Suprapubic skin (tissue), 4 donors: Measurements from ENCODE around the gene RHBDD2. TPM values are rescaled to one million over a fixed set of nuclear protein-coding genes. Genes with fewer than 3 reads are reported as not detected.
"Not testable (repeated sequence)": the region's sequence is repeated elsewhere in the genome, so short reads cannot be mapped to it uniquely, and the experiment has no call there.

Source experiments
- DNase-seq, 2 donors: peaks; one replicate each; pipeline ENCODE4 v3.0.0-alpha.2; 2019; ENCODE audit warnings: low spot score in 2 of 2
- H3K27ac ChIP-seq: fragments of 200-600 bp; sonication (generic); one replicate; pipeline ENCODE4 v1.5.1; 2019
- H3K27me3 ChIP-seq: fragments of 200-600 bp; sonication (generic); one replicate; pipeline ENCODE4 v1.5.1; 2019
- H3K36me3 ChIP-seq: fragments of 200-600 bp; sonication (generic); one replicate; pipeline ENCODE4 v1.5.1; 2019
- H3K4me1 ChIP-seq: fragments of 200-600 bp; sonication (generic); one replicate; pipeline ENCODE4 v1.5.1; 2019
- H3K4me3 ChIP-seq: fragments of 200-600 bp; sonication (generic); one replicate; pipeline ENCODE4 v1.5.1; 2019; ENCODE audit warnings: mild to moderate bottlenecking
- H3K9me3 ChIP-seq: fragments of 200-600 bp; sonication (generic); one replicate; pipeline ENCODE4 v1.5.1; 2019
- CTCF ChIP-seq, 2 donors: fragments of 200-600 bp in 1 of 2; fragments of 450-650 bp in 1 of 2; sonication (generic) in 1 of 2; IDR thresholded peaks; one replicate each; pipeline ENCODE4 v1.5.1; 2016 to 2019; ENCODE audit warnings: antibody characterized with exemption in 2 of 2, mild to moderate bottlenecking in 1 of 2, moderate library complexity in 1 of 2
- EP300 ChIP-seq: sonication (generic); formaldehyde crosslinking; IDR thresholded peaks from one replicate; pipeline ENCODE4 v1.6.1; 2017; ENCODE audit warnings: antibody characterized with exemption
- POLR2A ChIP-seq, 2 donors: fragments of 450-650 bp; IDR thresholded peaks; one replicate each; pipeline ENCODE4 v1.6.1; 2017; ENCODE audit warnings: antibody characterized with exemption in 2 of 2, mild to moderate bottlenecking in 2 of 2, moderate library complexity in 2 of 2
- POLR2AphosphoS5 ChIP-seq, 3 donors: sonication (generic); formaldehyde crosslinking; IDR thresholded peaks; one replicate each; pipeline ENCODE4 v1.6.1; 2017; ENCODE audit warnings: antibody characterized with exemption in 3 of 3
- WGBS: methylation state at CpG from one replicate; pipeline ENCODE4 v1.1.5; 2018; 5-methylcytosine and 5-hydroxymethylcytosine counted together
- total RNA-seq, 4 donors: library from RNA; depleted of rRNA; stranded (reverse); fragments of >200 nt; gene quantifications; one replicate each; pipeline ENCODE4 v1.1.0, GENCODE V29; 2016

Gene RHBDD2
- total RNA-seq, 4 donors from 2014 or later = 28.3 to 63.1 (median 49.8) TPM

DNA sequence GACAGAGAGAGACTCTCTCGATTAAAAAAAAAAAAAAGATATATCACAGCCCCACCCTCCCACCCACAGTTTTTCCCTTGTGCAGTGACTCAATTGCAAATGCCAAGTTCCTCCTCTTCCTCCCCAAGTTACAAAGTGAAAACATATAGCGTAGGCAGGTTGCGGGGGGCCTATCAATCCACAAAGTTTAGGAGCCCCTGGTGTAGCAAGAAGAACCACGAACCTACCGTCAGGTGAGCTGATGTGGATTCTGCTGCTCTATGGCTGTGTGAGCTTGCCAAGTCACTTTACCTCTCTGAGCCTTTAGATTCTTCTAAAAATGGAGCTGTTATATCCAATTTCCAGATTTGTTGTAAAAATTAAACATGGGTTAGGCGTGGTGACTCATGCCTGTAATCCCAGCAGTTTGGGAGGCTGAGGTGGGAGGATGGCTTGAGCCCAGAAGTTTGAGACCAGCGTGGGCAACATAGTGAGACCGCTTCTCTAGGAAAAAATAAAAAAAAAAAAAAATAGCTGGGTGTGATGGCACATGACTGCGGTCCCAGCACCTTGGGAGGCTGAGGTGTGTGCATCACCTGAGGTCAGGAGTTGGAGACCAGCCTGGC, 8.2 kb upstream of the RHBDD2 start:
- no peak overlapping the region for H3K27ac ChIP-seq
- no peaks in the 10 kb centered on the region for H3K9me3 ChIP-seq
- no peaks in the 10 kb centered on the region for H3K36me3 ChIP-seq
- H3K4me3 ChIP-seq = no peak overlapping the region
- no peak for DNase-seq
- H3K4me1 ChIP-seq = no peaks in the 10 kb centered on the region
- TF ChIP-seq EP300 = no peak
- TF ChIP-seq CTCF (IDR thresholded peaks at IDR 0.05) = no peak
- TF ChIP-seq POLR2AphosphoS5 (IDR thresholded peaks at IDR 0.05) = no peak
- TF ChIP-seq POLR2A (IDR thresholded peaks at IDR 0.05) = no peak
- H3K27me3 ChIP-seq = no peaks in the 10 kb centered on the region
- WGBS = 77% methylated on average over 9 of the region's 9 CpGs

DNA sequence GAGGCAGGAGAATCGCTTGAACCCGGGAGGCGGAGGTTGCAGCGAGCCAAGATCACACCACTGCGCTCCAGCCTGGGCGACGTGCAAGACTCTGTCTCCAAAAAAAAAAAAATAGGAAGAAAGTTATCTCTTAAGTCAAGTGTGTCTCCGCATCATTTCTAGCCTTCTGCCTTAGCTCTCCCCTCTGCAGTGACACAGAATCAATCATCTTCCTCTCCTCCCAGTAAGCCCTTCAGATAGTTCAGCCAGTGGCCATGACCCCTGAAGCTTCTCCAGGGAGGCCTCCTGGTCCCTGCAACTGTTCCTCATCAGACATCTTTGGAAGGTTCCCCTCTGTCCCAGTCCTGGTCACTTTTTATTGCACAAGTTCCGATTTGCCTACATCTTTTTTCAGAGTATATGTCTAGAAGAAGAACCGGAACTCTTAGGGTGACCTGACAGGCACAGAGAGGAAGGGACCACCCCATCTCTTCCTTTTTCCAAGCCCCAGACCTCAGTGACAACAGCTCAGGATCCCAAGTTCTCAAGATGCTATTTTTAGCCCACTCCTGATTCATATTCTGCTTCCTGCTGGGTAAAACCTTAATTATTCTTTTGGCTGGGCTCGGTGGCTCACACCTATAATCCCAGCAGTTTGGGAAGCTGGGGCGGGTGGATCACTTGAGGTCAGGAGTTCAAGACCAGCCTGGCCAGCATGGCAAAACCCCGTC, 6.6 kb upstream of the RHBDD2 start:
- Histone ChIP-seq H3K4me3 (no peak overlapping the region), H3K27me3 (no peaks in the 10 kb centered on the region), H3K36me3 (no peaks in the 10 kb centered on the region), H3K9me3 (no peaks in the 10 kb centered on the region), H3K27ac (no peak overlapping the region), H3K4me1 (peaks cover 4% of the 10 kb centered on the region)
- DNase-seq = no peak
- TF ChIP-seq POLR2AphosphoS5 (IDR thresholded peaks at IDR 0.05) (no peak), POLR2A (IDR thresholded peaks at IDR 0.05) (no peak), EP300 (no peak), CTCF (IDR thresholded peaks at IDR 0.05) (no peak)
- WGBS = 67% methylated on average over 13 of the region's 13 CpGs

DNA sequence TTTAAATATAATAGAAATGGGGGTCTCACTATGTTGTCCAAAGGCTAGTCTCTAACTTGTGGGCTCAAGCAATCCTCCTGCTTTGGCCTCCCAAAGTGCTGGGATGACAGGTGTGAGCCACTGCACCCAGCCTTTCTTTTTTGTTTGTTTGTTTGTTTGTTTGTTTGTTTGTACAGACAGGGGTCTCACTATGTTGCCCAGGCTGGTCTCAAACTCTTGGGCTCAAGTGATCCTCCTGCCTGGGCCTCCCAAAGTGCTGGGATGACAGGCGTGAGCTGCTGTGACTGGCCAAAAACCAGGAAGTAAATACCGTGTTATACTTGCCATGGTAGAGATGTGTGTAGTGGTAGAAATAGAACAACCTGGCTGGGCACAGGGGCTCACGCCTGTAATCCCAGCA, 4.7 kb upstream of the RHBDD2 start:
- not testable (repeated sequence) for H3K36me3 ChIP-seq, H3K27ac ChIP-seq, H3K4me3 ChIP-seq, H3K27me3 ChIP-seq, DNase-seq, H3K9me3 ChIP-seq
- H3K4me1 ChIP-seq = peaks cover 11% of the 10 kb centered on the region
- 81% methylated on average over 3 of the region's 3 CpGs for WGBS

GRCh38 chr7:75875113-75876080, 3.4 kb upstream of the RHBDD2 start:
- no peak for DNase-seq
- H3K27me3 ChIP-seq = no peaks in the 10 kb centered on the region
- H3K4me1 ChIP-seq = peaks cover 24% of the 10 kb centered on the region
- TF ChIP-seq EP300 = no peak
- no peak for TF ChIP-seq POLR2A (IDR thresholded peaks at IDR 0.05)
- TF ChIP-seq CTCF (IDR thresholded peaks at IDR 0.05) = no peak
- no peak overlapping the region for H3K4me3 ChIP-seq
- H3K9me3 ChIP-seq = no peaks in the 10 kb centered on the region
- no peak overlapping the region for H3K27ac ChIP-seq
- H3K36me3 ChIP-seq = no peaks in the 10 kb centered on the region
- 74% methylated on average over 21 of the region's 21 CpGs for WGBS

DNA sequence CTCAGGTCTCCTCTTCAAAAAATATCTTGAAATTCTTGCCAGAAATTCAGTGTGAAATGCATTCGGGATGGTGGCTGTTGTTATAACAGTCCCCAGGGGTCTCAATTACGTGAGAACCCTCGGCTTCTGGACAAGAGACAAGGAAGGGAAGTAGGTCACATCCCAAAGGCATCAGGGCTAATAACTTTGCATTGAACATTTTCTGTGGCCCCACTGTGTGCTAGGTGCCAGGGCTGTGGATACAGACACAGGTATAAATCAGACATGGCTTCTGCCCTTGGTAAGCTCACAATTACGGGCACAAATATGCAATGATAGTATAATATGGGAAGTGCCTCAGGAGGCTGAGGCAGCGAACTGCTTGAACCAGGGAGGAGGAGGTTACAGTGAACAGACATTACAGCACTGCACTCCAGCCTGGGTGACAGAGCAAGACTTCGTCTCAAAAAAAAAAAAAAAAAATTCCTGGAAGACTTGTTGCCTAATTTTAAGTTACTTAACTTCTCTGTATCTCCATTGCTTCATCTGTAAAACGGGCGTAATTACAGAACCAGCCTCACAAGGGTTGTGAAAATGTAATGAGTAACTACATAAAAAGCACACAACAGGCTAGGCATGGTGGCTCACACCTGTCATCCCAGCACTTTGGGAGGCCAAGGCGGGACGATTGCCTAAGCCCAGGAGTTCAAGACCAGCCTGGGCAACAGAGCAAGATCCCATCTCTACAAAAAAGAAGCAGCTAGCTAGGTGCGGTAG, 2.5 kb upstream of the RHBDD2 start:
- H3K27ac ChIP-seq = no peak overlapping the region
- WGBS = 66% methylated on average over 10 of the region's 11 CpGs

More for the DNA sequence above, 2.5 kb upstream of the RHBDD2 start:
- DNase-seq = no peak
- Histone ChIP-seq H3K27me3 (no peaks in the 10 kb centered on the region), H3K36me3 (peaks cover 5% of the 10 kb centered on the region), H3K4me3 (no peak overlapping the region), H3K9me3 (no peaks in the 10 kb centered on the region), H3K4me1 (peaks cover 29% of the 10 kb centered on the region)
- TF ChIP-seq POLR2A (IDR thresholded peaks at IDR 0.05) = no peak
- TF ChIP-seq POLR2AphosphoS5 (IDR thresholded peaks at IDR 0.05) = no peak
- no peak for TF ChIP-seq CTCF (IDR thresholded peaks at IDR 0.05)
- TF ChIP-seq EP300 = no peak
